ENCODE measurements around the gene FGF22.
A peak's percentile ranks its signal among the peaks of the same experiment; 100 is the strongest.
"Not testable (repeated sequence)": the region's sequence is repeated elsewhere in the genome, so short reads cannot be mapped to it uniquely, and the experiment has no call there.

Gene FGF22

DNA sequence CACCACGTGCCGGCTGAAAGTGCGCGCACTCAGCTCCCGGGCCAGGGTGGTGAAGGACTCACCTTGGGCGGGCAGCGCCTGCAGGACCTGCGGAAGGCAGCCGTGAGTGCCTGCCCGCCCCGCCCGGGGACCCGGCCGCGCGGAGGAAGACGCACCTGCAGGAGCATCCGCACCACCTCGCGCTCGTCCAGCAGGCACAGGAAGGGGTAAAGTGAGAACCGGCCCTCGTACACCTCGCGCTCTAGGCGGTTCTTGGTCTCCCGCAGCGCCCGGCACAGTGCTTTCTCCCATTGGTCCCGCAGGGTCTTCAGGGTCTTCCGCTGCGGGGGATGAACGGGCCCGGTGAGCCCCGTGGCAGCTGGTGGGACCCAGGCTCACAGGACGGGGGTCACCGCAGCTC, 17.0 kb upstream of the FGF22 start:
- no peak for DNase-seq (ENCODE audit: low read depth)

- no peak for DNase-seq (ENCODE audit: low read depth)
Observed at GRCh38 chr19:623175-623916, 16.3 kb upstream of the FGF22 start.

DNA sequence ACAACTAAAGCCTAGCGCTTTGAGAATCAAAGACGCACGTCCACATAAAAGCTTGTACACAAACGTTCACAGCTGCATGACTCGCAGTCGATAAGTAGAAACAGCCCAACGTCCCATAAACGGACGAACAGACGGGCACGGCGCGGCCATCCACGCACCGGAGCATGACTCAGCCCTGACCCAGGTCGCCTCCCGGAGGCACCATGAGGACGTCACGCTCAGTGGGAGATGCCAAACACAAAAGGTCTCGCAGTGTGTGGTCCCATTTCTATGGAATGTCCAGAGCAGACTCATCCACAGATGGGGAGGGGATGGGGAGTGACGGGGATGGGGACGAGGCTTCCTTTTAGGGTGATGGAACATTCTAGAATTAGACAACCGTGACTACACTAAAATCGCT, 15.7 kb upstream of the FGF22 start:
- no peak for DNase-seq (ENCODE audit: low read depth)

- DNase-seq (ENCODE audit: low read depth) = no peak
Observed at GRCh38 chr19:624433-625109, 15.1 kb upstream of the FGF22 start.

- no peak for DNase-seq (ENCODE audit: low read depth)
Observed at GRCh38 chr19:625257-625656, 14.4 kb upstream of the FGF22 start.

GRCh38 chr19:626566-626965, 13.1 kb upstream of the FGF22 start:
- DNase-seq (ENCODE audit: low read depth) = not testable (repeated sequence)

- no peak for DNase-seq (ENCODE audit: low read depth)
Observed at GRCh38 chr19:628168-628567, 11.5 kb upstream of the FGF22 start.

GRCh38 chr19:629515-629914, 10.2 kb upstream of the FGF22 start:
- not testable (repeated sequence) for DNase-seq (ENCODE audit: low read depth)

GRCh38 chr19:629961-630714, 9.5 kb upstream of the FGF22 start:
- no peak for DNase-seq (ENCODE audit: low read depth)

DNA sequence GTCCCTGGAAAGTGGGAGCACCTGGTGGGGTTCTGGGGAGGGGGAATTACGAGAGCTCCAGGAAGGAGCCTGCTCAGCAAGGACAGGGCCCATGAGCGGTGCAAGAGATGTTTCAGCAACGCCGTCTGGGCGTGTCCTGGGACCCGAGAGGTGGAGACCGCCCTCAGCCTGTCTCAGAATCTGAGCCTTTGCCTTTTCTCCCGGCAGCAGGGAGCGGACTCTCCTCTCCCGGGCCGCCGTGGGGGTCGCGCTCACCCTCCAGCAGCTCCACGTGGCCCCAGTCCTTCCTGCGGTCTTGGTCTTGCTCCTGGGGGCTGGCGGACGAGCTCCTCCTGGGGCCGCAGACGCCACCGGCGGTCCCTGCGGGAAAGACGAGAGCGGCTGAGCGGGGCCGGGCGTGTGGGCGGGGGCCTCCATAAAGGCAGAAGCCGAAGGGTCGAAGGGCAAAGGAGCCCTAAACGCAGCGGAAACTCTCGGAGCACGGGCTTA, 7.1 kb upstream of the FGF22 start:
- DNase-seq (ENCODE audit: low read depth) = no peak

DNA sequence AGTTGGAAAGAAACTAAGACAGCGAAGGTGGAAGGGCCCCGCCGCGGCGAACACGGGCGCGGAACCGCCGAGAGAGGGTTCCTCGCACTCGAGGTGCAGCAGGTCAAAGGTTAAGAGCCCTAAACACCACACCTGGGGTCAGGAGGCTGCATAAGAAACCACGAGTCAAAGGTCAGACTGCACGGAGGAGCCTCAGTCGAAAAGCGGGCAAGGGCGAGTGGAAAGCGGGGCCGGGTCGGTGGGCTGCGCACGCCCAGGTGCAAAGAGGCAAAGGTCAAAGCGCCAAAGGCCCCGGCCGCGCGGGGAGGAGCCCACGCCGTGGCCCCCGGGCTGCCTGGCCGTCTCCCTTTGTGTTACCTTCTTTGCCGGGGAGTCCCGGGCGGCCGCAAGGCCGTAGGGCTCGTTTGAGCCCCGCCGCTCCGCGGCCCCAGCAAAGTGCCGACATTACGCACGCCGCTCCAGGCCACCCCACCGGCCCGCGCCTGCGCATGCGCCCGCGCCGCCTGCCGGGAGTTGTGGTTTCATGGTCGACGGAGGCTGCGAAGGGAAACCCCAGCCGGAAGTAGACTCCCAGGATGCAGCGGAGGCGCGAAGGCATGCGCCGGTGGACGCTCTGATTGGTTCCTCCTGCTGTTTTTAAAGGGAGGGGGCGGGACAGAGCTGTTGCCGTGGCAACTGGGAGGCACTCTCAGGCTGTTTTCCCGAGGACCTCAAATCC, 6.5 kb upstream of the FGF22 start, which contains the start of gene POLRMT:
Gene POLRMT (minus strand): TSS at position 470 of the 718 bp plus-strand sequence. CDS start 25 bp downstream, at position 445.
- peak; percentile 95 for DNase-seq (ENCODE audit: low read depth)

GRCh38 chr19:633786-634639, 5.7 kb upstream of the FGF22 start:
- no peak for DNase-seq (ENCODE audit: low read depth)

GRCh38 chr19:634975-635652, 4.6 kb upstream of the FGF22 start:
- no peak for DNase-seq (ENCODE audit: low read depth)

DNA sequence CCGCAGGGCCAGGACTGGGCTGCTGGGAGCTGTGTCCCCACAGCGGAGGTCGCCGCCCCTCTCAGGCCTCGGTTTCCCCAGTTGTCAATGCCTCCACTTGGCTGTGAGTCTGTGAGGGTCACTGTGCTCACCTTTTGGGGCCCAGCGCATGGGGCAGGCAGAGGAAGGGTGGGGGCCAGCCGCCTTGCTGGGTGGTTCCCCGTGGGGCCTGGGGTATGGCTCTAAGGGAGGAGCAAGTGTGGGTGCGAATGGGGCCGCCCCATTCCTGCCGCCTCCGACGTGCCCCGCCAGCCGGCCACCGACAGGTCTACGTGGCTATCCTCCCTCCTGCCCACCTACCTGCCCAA, 800 bp upstream of the FGF22 start:
- no peak for DNase-seq (ENCODE audit: low read depth)

- DNase-seq (ENCODE audit: low read depth) = no peak
Observed at GRCh38 chr19:640161-640558, 481 bp downstream of the FGF22 start.

DNA sequence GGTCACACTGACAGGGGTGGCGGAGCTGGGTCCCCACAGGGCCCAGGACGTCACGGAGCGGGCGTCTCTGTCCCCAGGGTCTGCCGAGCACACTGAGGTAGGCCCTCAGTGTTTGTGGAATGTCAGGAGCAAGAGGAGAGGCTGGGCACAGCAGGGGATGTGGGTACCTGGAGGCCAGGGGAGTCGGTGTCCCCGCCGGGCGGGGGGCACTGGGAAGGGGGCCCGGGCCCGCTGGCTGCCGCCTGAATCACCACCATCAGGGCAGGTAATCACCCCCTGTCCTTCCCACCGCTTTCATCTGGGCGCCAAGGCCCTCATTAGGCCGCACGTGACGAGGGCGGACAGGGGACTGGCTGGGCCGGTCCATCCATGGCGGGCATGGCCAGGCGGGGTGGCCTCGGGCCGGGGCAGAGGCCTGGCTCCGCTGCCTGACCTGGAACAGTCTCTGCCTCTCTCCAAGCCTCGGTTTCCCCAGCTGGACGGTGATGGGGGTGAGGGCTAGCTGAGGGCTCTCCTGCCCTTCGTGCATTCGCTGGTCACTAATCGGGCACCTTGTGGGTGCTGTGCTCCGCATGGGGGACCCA, 1.0 kb downstream of the FGF22 start:
- no peak for DNase-seq (ENCODE audit: low read depth)

- DNase-seq (ENCODE audit: low read depth) = no peak
Observed at GRCh38 chr19:641702-642101, 2.0 kb downstream of the FGF22 start.

DNA sequence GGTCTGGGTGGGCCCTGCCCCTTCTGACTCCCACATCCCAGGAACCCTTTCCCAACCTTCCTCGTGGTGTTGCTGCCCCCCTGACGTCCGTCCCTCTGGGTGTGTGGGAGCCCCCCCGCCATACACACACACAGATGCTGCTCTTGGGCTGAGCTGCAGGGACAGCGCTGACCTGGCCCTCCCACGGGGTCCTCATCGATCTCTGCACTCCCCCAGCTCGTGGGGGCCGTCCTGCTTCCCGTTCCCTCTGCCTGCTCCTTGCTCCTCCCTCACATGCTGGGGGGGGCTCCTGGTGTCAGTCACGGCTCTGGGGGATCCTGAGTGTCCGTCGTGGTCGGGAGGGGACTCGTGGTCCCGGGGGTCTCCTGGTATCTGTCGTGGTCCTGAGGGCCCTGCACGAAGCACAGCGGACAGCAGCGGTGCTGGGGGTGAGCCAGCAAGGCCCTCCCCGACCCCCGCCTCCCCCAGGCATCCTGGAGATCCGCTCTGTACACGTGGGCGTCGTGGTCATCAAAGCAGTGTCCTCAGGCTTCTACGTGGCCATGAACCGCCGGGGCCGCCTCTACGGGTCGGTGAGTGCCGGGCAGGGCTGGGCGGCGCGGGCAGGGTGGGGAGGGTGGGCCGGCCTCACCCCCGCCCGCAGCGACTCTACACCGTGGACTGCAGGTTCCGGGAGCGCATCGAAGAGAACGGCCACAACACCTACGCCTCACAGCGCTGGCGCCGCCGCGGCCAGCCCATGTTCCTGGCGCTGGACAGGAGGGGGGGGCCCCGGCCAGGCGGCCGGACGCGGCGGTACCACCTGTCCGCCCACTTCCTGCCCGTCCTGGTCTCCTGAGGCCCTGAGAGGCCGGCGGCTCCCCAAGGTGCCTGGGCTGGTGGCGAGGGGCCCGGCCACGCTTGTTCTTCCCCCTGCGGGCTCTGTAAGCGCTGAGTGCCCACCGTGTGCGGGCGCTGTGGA, 3.4 kb downstream of the FGF22 start:
- no peak for DNase-seq (ENCODE audit: low read depth)

- no peak for DNase-seq (ENCODE audit: low read depth)
Observed at GRCh38 chr19:643736-644135, 4.1 kb downstream of the FGF22 start.

Measured in T-helper 22 cell (primary cell).